Measurements from ENCODE around the gene GLCE. TPM values are rescaled to one million over a fixed set of nuclear protein-coding genes. Genes with fewer than 3 reads are reported as not detected.
A peak's percentile ranks its signal among the peaks of the same experiment; 100 is the strongest.

Gene GLCE
- total and polyA plus RNA-seq, 4 experiments from 2014 or later: 6.1 to 9.0 (median 7.2) TPM

GRCh38 chr15:69154078-69154477 is 6.4 kb upstream of the GLCE start:
- no peak overlapping the region for H3K4me3 Mint-ChIP-seq
- H3K4me1 Mint-ChIP-seq: peaks cover 0 to 2% (median under 1%) of the 10 kb centered on the region in 4 donors
- Histone ChIP-seq H3K27me3 (ENCODE audit: insufficient read depth, low read length) (no peaks in the 10 kb centered on the region), H3K4me1 (ENCODE audit: insufficient read depth, low read length) (no peaks in the 10 kb centered on the region), H3K36me3 (ENCODE audit: insufficient read depth, low read length) (no peaks in the 10 kb centered on the region), H3K4me3 (ENCODE audit: low read length in 2 of 2) (no peak overlapping the region), H3K9me3 (ENCODE audit: control insufficient read depth in 1 of 2, low read length in 2 of 2) (no peaks in the 10 kb centered on the region), H3K27ac (ENCODE audit: low read depth, low read length) (no peak overlapping the region)
- ChIA-PET POLR2A (ENCODE audit: partially characterized antibody) (no interaction called here), CTCF (ENCODE audit: partially characterized antibody) (no interaction called here)
- H3K27ac Mint-ChIP-seq: no peak overlapping the region
- intact Hi-C loops (cut with micrococcal nuclease): no loop called here
- peaks cover 0 to 4% (median 0%) of the 10 kb centered on the region in 8 donors for H3K9me3 Mint-ChIP-seq
- H3K27me3 Mint-ChIP-seq: peaks cover 28 to 34% of the 10 kb centered on the region in 2 donors
- no peaks in the 10 kb centered on the region for H3K36me3 Mint-ChIP-seq
- no peak for DNase-seq

DNA sequence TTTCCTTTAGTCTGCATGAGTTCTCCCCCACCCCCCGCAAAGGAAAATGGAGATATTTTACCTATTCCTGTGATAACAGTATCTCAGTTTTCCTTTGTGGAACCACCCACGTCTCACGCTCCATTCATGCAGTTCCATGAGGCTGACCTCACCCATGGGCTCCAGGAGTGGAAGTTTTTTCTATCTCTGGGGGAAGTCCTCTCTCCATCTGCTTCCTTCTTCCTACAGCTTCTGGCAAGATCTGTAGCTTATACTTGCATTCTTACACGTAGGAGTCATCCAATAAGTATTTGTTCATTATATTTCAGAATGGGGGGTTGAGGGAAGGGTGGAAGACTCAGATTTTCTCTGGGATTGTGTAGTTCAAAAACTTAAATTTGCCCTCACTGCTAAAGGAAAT is 5.8 kb upstream of the GLCE start:
- POLR2A ChIA-PET (ENCODE audit: partially characterized antibody): no interaction called here
- H3K27ac ChIP-seq (ENCODE audit: low read depth, low read length): no peak overlapping the region
- H3K27me3 ChIP-seq (ENCODE audit: insufficient read depth, low read length): no peaks in the 10 kb centered on the region
- DNase-seq: no peak
- H3K36me3 ChIP-seq (ENCODE audit: insufficient read depth, low read length): no peaks in the 10 kb centered on the region
- intact Hi-C loops (cut with micrococcal nuclease): no loop called here
- no peak overlapping the region for H3K27ac Mint-ChIP-seq
- H3K4me1 Mint-ChIP-seq: peaks cover 1 to 6% (median 4%) of the 10 kb centered on the region in 4 donors
- H3K27me3 Mint-ChIP-seq: peaks cover 26 to 32% of the 10 kb centered on the region in 2 donors
- H3K9me3 Mint-ChIP-seq: peaks cover 0 to 4% (median 0%) of the 10 kb centered on the region in 8 donors
- no peaks in the 10 kb centered on the region for H3K36me3 Mint-ChIP-seq
- CTCF ChIA-PET (ENCODE audit: partially characterized antibody): no interaction called here
- H3K4me1 ChIP-seq (ENCODE audit: insufficient read depth, low read length): peaks cover 2% of the 10 kb centered on the region
- no peak overlapping the region for H3K4me3 Mint-ChIP-seq
- no peak overlapping the region for H3K4me3 ChIP-seq (ENCODE audit: low read length in 2 of 2)
- H3K9me3 ChIP-seq (ENCODE audit: control insufficient read depth in 1 of 2, low read length in 2 of 2): no peaks in the 10 kb centered on the region

- peaks cover 9% of the 10 kb centered on the region for H3K4me1 ChIP-seq (ENCODE audit: insufficient read depth, low read length)
- H3K36me3 ChIP-seq (ENCODE audit: insufficient read depth, low read length): no peaks in the 10 kb centered on the region
- H3K9me3 Mint-ChIP-seq: peaks cover 0 to 4% (median 0%) of the 10 kb centered on the region in 8 donors
- H3K9me3 ChIP-seq (ENCODE audit: control insufficient read depth in 1 of 2, low read length in 2 of 2): no peaks in the 10 kb centered on the region
- no peak overlapping the region for H3K27ac Mint-ChIP-seq
- POLR2A ChIA-PET (ENCODE audit: partially characterized antibody): no interaction called here
- peaks cover 10 to 22% (median 14%) of the 10 kb centered on the region in 4 donors for H3K4me1 Mint-ChIP-seq
- H3K4me3 ChIP-seq (ENCODE audit: low read length in 2 of 2): no peak overlapping the region
- intact Hi-C loops (cut with micrococcal nuclease): no loop called here
- no peak for DNase-seq
- H3K27me3 Mint-ChIP-seq: peaks cover 15 to 26% of the 10 kb centered on the region in 2 donors
- H3K36me3 Mint-ChIP-seq: peaks cover 0 to 7% of the 10 kb centered on the region in 2 donors
- no peaks in the 10 kb centered on the region for H3K27me3 ChIP-seq (ENCODE audit: insufficient read depth, low read length)
- H3K4me3 Mint-ChIP-seq: no peak overlapping the region
- no peak overlapping the region for H3K27ac ChIP-seq (ENCODE audit: low read depth, low read length)
- CTCF ChIA-PET (ENCODE audit: partially characterized antibody): interaction anchor here (1.0 kb wide), 1 partner anchor 15 kb away, joined by 3 read pairs; no protein-coding TSS in a partner anchor
These were observed 3.6 kb upstream of the GLCE start for GRCh38 chr15:69156736-69157381.

GRCh38 chr15:69158201-69158842 is 2.1 kb upstream of the GLCE start:
- no peak overlapping the region for H3K27ac Mint-ChIP-seq
- Histone ChIP-seq H3K4me3 (ENCODE audit: low read length in 2 of 2) (no peak overlapping the region), H3K27me3 (ENCODE audit: insufficient read depth, low read length) (no peaks in the 10 kb centered on the region), H3K4me1 (ENCODE audit: insufficient read depth, low read length) (peaks cover 14% of the 10 kb centered on the region), H3K36me3 (ENCODE audit: insufficient read depth, low read length) (no peaks in the 10 kb centered on the region), H3K9me3 (ENCODE audit: control insufficient read depth in 1 of 2, low read length in 2 of 2) (no peaks in the 10 kb centered on the region), H3K27ac (ENCODE audit: low read depth, low read length) (no peak overlapping the region)
- intact Hi-C loops (cut with micrococcal nuclease): no loop called here
- no peak for DNase-seq
- peak overlapping the region in 3 of 8 donors; percentile 17 to 63 (median 32) for H3K4me3 Mint-ChIP-seq
- peaks cover 0 to 7% of the 10 kb centered on the region in 2 donors for H3K36me3 Mint-ChIP-seq
- peaks cover 0 to 4% (median 0%) of the 10 kb centered on the region in 8 donors for H3K9me3 Mint-ChIP-seq
- peaks cover 9 to 21% of the 10 kb centered on the region in 2 donors for H3K27me3 Mint-ChIP-seq
- ChIA-PET POLR2A (ENCODE audit: partially characterized antibody) (no interaction called here), CTCF (ENCODE audit: partially characterized antibody) (interaction anchor here (1.3 kb wide), 1 partner anchor 54 kb away, joined by 4 read pairs; no protein-coding TSS in a partner anchor)
- peaks cover 11 to 26% (median 18%) of the 10 kb centered on the region in 4 donors for H3K4me1 Mint-ChIP-seq

DNA sequence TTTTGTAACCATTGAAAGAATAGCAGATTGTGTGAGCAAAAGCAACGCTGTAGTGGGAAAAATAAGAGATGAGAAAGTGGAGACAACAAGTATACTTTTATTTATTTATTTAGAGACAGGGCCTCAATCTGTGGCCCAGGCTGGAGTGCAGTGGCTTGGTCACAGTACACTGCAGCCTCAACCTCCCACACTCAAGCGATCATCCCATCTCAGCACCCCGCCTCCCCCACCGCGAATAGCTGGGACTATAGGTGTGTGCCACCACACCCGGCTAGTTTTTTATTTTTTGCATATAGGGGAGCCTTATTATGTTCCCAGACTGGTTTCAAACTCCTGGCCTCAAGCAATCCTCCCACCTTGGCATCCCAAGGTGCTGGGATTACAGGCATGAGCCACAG is 1.6 kb upstream of the GLCE start:
- CTCF ChIA-PET (ENCODE audit: partially characterized antibody): no interaction called here
- H3K27me3 ChIP-seq (ENCODE audit: insufficient read depth, low read length): no peaks in the 10 kb centered on the region

GRCh38 chr15:69159805-69160140 is 662 bp upstream of the GLCE start:
- CTCF ChIA-PET (ENCODE audit: partially characterized antibody): interaction anchor here (1.2 kb wide), 1 partner anchor 102 kb away, joined by 3 read pairs; no protein-coding TSS in a partner anchor
- intact Hi-C loops (cut with micrococcal nuclease): loop anchor here (1.0 to 5.0 kb wide), 3 partner anchors 100 to 308 kb away; partner anchors contain the start of gene RPLP1
- peaks cover 0 to 3% (median 0%) of the 10 kb centered on the region in 8 donors for H3K9me3 Mint-ChIP-seq

More for the DNA sequence above, 1.6 kb upstream of the GLCE start:
- peaks cover 13 to 26% (median 18%) of the 10 kb centered on the region in 4 donors for H3K4me1 Mint-ChIP-seq
- H3K27ac Mint-ChIP-seq: peak overlapping the region in 6 of 7 donors; percentile 6 to 54 (median 34)
- H3K36me3 Mint-ChIP-seq: peaks cover 0 to 7% of the 10 kb centered on the region in 2 donors
- Histone ChIP-seq H3K4me3 (ENCODE audit: low read length in 2 of 2) (no peak overlapping the region), H3K36me3 (ENCODE audit: insufficient read depth, low read length) (no peaks in the 10 kb centered on the region), H3K27ac (ENCODE audit: low read depth, low read length) (no peak overlapping the region), H3K4me1 (ENCODE audit: insufficient read depth, low read length) (peaks cover 14% of the 10 kb centered on the region), H3K9me3 (ENCODE audit: control insufficient read depth in 1 of 2, low read length in 2 of 2) (no peaks in the 10 kb centered on the region)
- intact Hi-C loops (cut with micrococcal nuclease): no loop called here
- H3K4me3 Mint-ChIP-seq: peak overlapping the region in 7 of 8 donors; percentile 54 to 97 (median 78)
- POLR2A ChIA-PET (ENCODE audit: partially characterized antibody): no interaction called here
- DNase-seq: no peak
- H3K9me3 Mint-ChIP-seq: peaks cover 0 to 4% (median 0%) of the 10 kb centered on the region in 8 donors
- H3K27me3 Mint-ChIP-seq: peaks cover 5 to 17% of the 10 kb centered on the region in 2 donors

More at GRCh38 chr15:69159805-69160140, 662 bp upstream of the GLCE start:
- Mint-ChIP-seq H3K36me3 (peaks cover 0 to 7% of the 10 kb centered on the region in 2 donors), H3K4me1 (peaks cover 14 to 26% (median 18%) of the 10 kb centered on the region in 4 donors), H3K4me3 (peak overlapping the region; percentile 94 to 99 (median 97)), H3K27me3 (peaks cover 0 to 10% of the 10 kb centered on the region in 2 donors), H3K27ac (peak overlapping the region; percentile 86 to 97 (median 95))
- H3K9me3 ChIP-seq (ENCODE audit: control insufficient read depth in 1 of 2, low read length in 2 of 2): no peaks in the 10 kb centered on the region
- H3K27ac ChIP-seq (ENCODE audit: low read depth, low read length): peak overlapping the region; percentile 65
- no peak for DNase-seq
- H3K4me3 ChIP-seq (ENCODE audit: low read length in 2 of 2): peak overlapping the region; percentile 53 to 70
- POLR2A ChIA-PET (ENCODE audit: partially characterized antibody): interaction anchor here (1.4 to 1.8 kb wide), 4 partner anchors 9 to 293 kb away, joined by 3 to 22 read pairs (median 8); partner anchors contain the start of gene RPLP1
- H3K36me3 ChIP-seq (ENCODE audit: insufficient read depth, low read length): no peaks in the 10 kb centered on the region
- H3K27me3 ChIP-seq (ENCODE audit: insufficient read depth, low read length): no peaks in the 10 kb centered on the region
- peaks cover 14% of the 10 kb centered on the region for H3K4me1 ChIP-seq (ENCODE audit: insufficient read depth, low read length)
